Subcutaneous adipose tissue (tissue), 4 donors: Measurements from ENCODE around the gene DNMT1. TPM values are rescaled to one million over a fixed set of nuclear protein-coding genes. Genes with fewer than 3 reads are reported as not detected.

ENCODE experiments used
- CTCF ChIP-seq: fragments of 450-650 bp; IDR thresholded peaks from one replicate; pipeline ENCODE4 v1.5.1; 2016; ENCODE audit warnings: low read depth, mild to moderate bottlenecking, control low read depth, antibody characterized with exemption, moderate library complexity
- total RNA-seq, 4 donors: library from RNA; depleted of rRNA; stranded (reverse); fragments of >200 nt; gene quantifications; one replicate each; pipeline ENCODE4 v1.1.0, GENCODE V29; 2016

DNMT1 gene
- total RNA-seq, 4 donors from 2014 or later = 25.5 to 60.7 (median 41.5) TPM

GRCh38 chr19:10230861-10231611, 36.3 kb upstream of the DNMT1 start, which contains the start of gene S1PR2:
TSS of gene S1PR2 (minus strand) at chr19:10231331. CDS start at chr19:10224905, 6,426 bp downstream.
- TF ChIP-seq CTCF = no peak

- TF ChIP-seq CTCF = no peak
These were observed 35.6 kb upstream of the DNMT1 start for GRCh38 chr19:10230173-10230860.

- TF ChIP-seq CTCF = no peak
These were observed 34.2 kb upstream of the DNMT1 start for GRCh38 chr19:10228920-10229319.

- no peak for TF ChIP-seq CTCF
These were observed 33.6 kb upstream of the DNMT1 start for GRCh38 chr19:10228393-10228792.

GRCh38 chr19:10227026-10227971, 32.5 kb upstream of the DNMT1 start:
- no peak for TF ChIP-seq CTCF

GRCh38 chr19:10226376-10227025, 31.7 kb upstream of the DNMT1 start:
- no peak for TF ChIP-seq CTCF
